Measurements from ENCODE around the gene CCDC149. TPM values are rescaled to one million over a fixed set of nuclear protein-coding genes. Genes with fewer than 3 reads are reported as not detected.

Gene CCDC149
- total and polyA plus RNA-seq, 2 donors (not counting 3 experiments of a cell fraction or from before 2014, with no cell fraction given), result 7.8 to 11.3 TPM

DNA sequence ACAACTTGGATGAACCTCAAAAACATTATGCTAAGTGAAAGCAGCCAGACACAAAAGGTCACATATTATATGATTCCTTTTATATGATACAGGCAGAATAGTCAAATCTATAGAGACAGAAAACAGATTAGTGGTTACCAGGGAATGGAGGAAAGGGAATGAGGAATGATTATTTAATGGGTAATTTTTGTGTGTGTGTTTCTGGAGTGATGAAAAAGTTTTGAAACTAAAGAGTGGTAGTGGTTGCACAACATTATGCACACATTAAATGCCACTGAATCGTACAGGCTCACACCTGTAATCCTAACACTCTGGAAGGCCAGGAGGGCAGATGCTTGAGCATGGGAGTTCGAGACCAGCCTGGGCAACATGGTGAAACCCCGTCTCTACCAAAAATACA, 137.1 kb downstream of the CCDC149 start:
- FAIRE-seq (no peak), DNase-seq (ENCODE audit: low read depth, low spot score) (no peak)
- TF ChIP-seq MYC (IDR thresholded peaks at IDR 0.05; ENCODE audit: low read depth, low read length) (no peak), JUN (IDR thresholded peaks at IDR 0.05; ENCODE audit: borderline replicate concordance, insufficient read depth, insufficient read length, low read depth) (no peak), EZH2 (IDR thresholded peaks at IDR 0.05; ENCODE audit: borderline replicate concordance, low read depth, low read length, severe bottlenecking) (no peak), POLR2AphosphoS5 (IDR thresholded peaks at IDR 0.05; ENCODE audit: insufficient read depth, low read depth, low read length) (no peak), FOS (IDR thresholded peaks at IDR 0.05; ENCODE audit: borderline replicate concordance, insufficient read depth, low read length) (no peak), POLR2A (IDR thresholded peaks at IDR 0.05; ENCODE audit: low read depth, low read length) (no peak), GATA2 (IDR thresholded peaks at IDR 0.05; ENCODE audit: insufficient read depth, insufficient read length, low read depth, low read length) (no peak)
- TF ChIP-seq, protein P1, sequence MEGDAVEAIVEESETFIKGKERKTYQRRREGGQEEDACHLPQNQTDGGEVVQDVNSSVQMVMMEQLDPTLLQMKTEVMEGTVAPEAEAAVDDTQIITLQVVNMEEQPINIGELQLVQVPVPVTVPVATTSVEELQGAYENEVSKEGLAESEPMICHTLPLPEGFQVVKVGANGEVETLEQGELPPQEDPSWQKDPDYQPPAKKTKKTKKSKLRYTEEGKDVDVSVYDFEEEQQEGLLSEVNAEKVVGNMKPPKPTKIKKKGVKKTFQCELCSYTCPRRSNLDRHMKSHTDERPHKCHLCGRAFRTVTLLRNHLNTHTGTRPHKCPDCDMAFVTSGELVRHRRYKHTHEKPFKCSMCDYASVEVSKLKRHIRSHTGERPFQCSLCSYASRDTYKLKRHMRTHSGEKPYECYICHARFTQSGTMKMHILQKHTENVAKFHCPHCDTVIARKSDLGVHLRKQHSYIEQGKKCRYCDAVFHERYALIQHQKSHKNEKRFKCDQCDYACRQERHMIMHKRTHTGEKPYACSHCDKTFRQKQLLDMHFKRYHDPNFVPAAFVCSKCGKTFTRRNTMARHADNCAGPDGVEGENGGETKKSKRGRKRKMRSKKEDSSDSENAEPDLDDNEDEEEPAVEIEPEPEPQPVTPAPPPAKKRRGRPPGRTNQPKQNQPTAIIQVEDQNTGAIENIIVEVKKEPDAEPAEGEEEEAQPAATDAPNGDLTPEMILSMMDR (IDR thresholded peaks at IDR 0.05; ENCODE audit: extremely low read depth in 1 of 2, insufficient read depth in 1 of 2, low read depth in 1 of 2, low read length in 2 of 2), result no peak
- TF ChIP-seq, protein P2, sequence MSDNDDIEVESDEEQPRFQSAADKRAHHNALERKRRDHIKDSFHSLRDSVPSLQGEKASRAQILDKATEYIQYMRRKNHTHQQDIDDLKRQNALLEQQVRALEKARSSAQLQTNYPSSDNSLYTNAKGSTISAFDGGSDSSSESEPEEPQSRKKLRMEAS (IDR thresholded peaks at IDR 0.05; ENCODE audit: insufficient read depth, insufficient read length), result no peak
- POLR2A ChIA-PET, result no interaction called here
- Histone ChIP-seq H4K20me1 (replicated peaks; ENCODE audit: control insufficient read depth, extremely low read depth, insufficient read depth, low read length) (no peaks in the 10 kb centered on the region), H3K79me2 (ENCODE audit: control insufficient read depth, insufficient read depth, low read length) (no peaks in the 10 kb centered on the region), H3K4me3 (replicated peaks in 1 of 3; ENCODE audit: insufficient read depth in 1 of 3, low read depth in 1 of 3, low read length in 3 of 3) (no peak overlapping the region), H3K27ac (ENCODE audit: insufficient read depth, low read depth, low read length) (no peak overlapping the region), H3K9ac (replicated peaks; ENCODE audit: extremely low read depth, insufficient read depth, low read length) (no peak overlapping the region), H3K9me1 (replicated peaks; ENCODE audit: control insufficient read depth, extremely low read depth, insufficient read depth, low read length) (no peaks in the 10 kb centered on the region), H3K9me3 (replicated peaks; ENCODE audit: control insufficient read depth, insufficient read depth, low read length) (no peaks in the 10 kb centered on the region), H3K27me3 (ENCODE audit: control insufficient read depth in 2 of 2, insufficient read depth in 2 of 2, low read length in 2 of 2) (no peaks in the 10 kb centered on the region), H3K4me1 (ENCODE audit: control insufficient read depth, extremely low read depth, insufficient read depth, low read length) (no peaks in the 10 kb centered on the region), H3K36me3 (ENCODE audit: control insufficient read depth in 2 of 2, extremely low read depth in 1 of 2, insufficient read depth in 2 of 2, low read length in 2 of 2) (no peaks in the 10 kb centered on the region), H2AFZ (ENCODE audit: low read depth, low read length) (no peak overlapping the region), H3K4me2 (ENCODE audit: insufficient read depth, low read length) (no peak overlapping the region)
- BruUV-seq (replicated peaks), result no TSS peak
- CTCF ChIA-PET, result no interaction called here
- intact Hi-C loops (cut with micrococcal nuclease) (no loop called here), dilution Hi-C loops (cut with MboI; ENCODE audit: extremely low pct_ligation_motif_present, low sequenced_read_pairs) (no loop called here)

All from endothelial cell of umbilical vein (primary cell).